BJ (cell line): ENCODE data around the gene EHMT2. TPM values are rescaled to one million over a fixed set of nuclear protein-coding genes. Genes with fewer than 3 reads are reported as not detected.
A peak's percentile ranks its signal among the peaks of the same experiment; 100 is the strongest.

Experiments
- CTCF ChIA-PET: fragments of 350-600 bp; formaldehyde crosslinking; extraction: SDS; loops from one replicate; lab custom pipeline; 2021; ENCODE audit warnings: antibody characterized with exemption, inconsistent platforms; lab: Yijun Ruan, JAX
- POLR2A ChIA-PET: fragments of 300-600 bp; sonication (Branson Sonifier 250); formaldehyde crosslinking; extraction: SDS; loops from one replicate; lab custom pipeline; 2021; ENCODE audit warnings: antibody characterized with exemption; lab: Charles Lee
- DNase-seq: peaks from one replicate; pipeline ENCODE4 v3.0.0-alpha.2; 2011; ENCODE audit warnings: low read depth
- H3K27me3 ChIP-seq: 2 replicates; pipeline ENCODE4 v1.6.0; 2011; ENCODE audit warnings: low read length; ENCODE audit not compliant: control insufficient read depth, insufficient read depth
- H3K36me3 ChIP-seq: 2 replicates; pipeline ENCODE4 v1.5.1; 2011; ENCODE audit warnings: low read length; ENCODE audit not compliant: control insufficient read depth, insufficient read depth
- H3K4me3 ChIP-seq: 2 replicates; pipeline ENCODE4 v1.5.1; 2011; ENCODE audit warnings: low read depth, mild to moderate bottlenecking, control low read depth, low read length
- CTCF ChIP-seq: IDR thresholded peaks from 2 replicates; pipeline ENCODE4 v1.5.1; 2011; ENCODE audit warnings: low read depth, mild to moderate bottlenecking, control low read depth, inconsistent platforms, low read length, moderate library complexity; ENCODE audit not compliant: insufficient read depth
- polyA plus RNA-seq: library from polyadenylated mRNA; depleted of rRNA; stranded (reverse); fragments of >200 nt; gene quantifications from 2 replicates; pipeline ENCODE4 v1.2.3, GENCODE V29; 2011; rRNA removed
- small RNA-seq: library from RNA; depleted of rRNA; stranded (forward); fragments of <200 nt; gene quantifications from one replicate; pipeline ENCODE3, GENCODE V24; 2012; ENCODE audit warnings: low replicate concordance, low read depth; ENCODE audit not compliant: insufficient read length

Gene EHMT2
- polyA plus RNA-seq, 1 experiment = 32.8 TPM

- POLR2A ChIA-PET = no interaction called here
- CTCF ChIA-PET = interaction anchor here (0.6 to 2.6 kb wide), 15 partner anchors 8 to 161 kb away, joined by 3 to 19 read pairs (median 4); partner anchors contain the start of genes ABHD16A, LY6G5C and MSH5
- TF ChIP-seq CTCF = no peak
- no peaks in the 10 kb centered on the region for H3K27me3 ChIP-seq
- H3K4me3 ChIP-seq = peak overlapping the region; percentile 80
- H3K36me3 ChIP-seq = no peaks in the 10 kb centered on the region
- no peak for DNase-seq
Measured at GRCh38 chr6:31830886-31831335, 66.6 kb downstream of the EHMT2 start.

Small RNA genes lying within 50 kb of the gene (small RNA-seq; reads per million reads assigned to genes)
- not detected for gene AL645922.1
- gene SNORD48 = 411 reads per million, percentile 95 among the genes with 10 or more reads in this experiment
- not detected for gene SNORD52

Other genes starting within 250 kb of the EHMT2 start
- 42.6 and 113 TPM in 2 replicates for gene BAG6, start 245.0 kb downstream of the EHMT2 start, polyA plus RNA-seq
- 4.2 and 4.8 TPM in 2 replicates for gene APOM, start 241.8 kb downstream of the EHMT2 start, polyA plus RNA-seq
- 9.9 and 13.0 TPM in 2 replicates for gene C6orf47, start 236.9 kb downstream of the EHMT2 start, polyA plus RNA-seq
- 12.6 and 15.0 TPM in 2 replicates for gene GPANK1, start 232.7 kb downstream of the EHMT2 start, polyA plus RNA-seq
- gene CSNK2B, start 231.6 kb downstream of the EHMT2 start, polyA plus RNA-seq = 83.2 and 94.9 TPM in 2 replicates
- gene LY6G5B, start 227.7 kb downstream of the EHMT2 start, polyA plus RNA-seq = 6.8 and 10.8 TPM in 2 replicates
- gene LY6G5C, start 216.6 kb downstream of the EHMT2 start, polyA plus RNA-seq = 3.1 and 3.6 TPM in 2 replicates
- gene ABHD16A, start 194.4 kb downstream of the EHMT2 start, polyA plus RNA-seq = 44.2 and 53.3 TPM in 2 replicates
- gene LY6G6F, start 190.8 kb downstream of the EHMT2 start, polyA plus RNA-seq = not detected in 2 replicates
- not detected in 2 replicates for gene LY6G6D, start 182.3 kb downstream of the EHMT2 start, polyA plus RNA-seq
- gene LY6G6C, start 176.0 kb downstream of the EHMT2 start, polyA plus RNA-seq = not detected in 2 replicates
- gene MPIG6B, start 174.3 kb downstream of the EHMT2 start, polyA plus RNA-seq = not detected in 2 replicates
- gene DDAH2, start 168.4 kb downstream of the EHMT2 start, polyA plus RNA-seq = 43.2 and 69.5 TPM in 2 replicates
- 820 and 866 TPM in 2 replicates for gene CLIC1, start 161.2 kb downstream of the EHMT2 start, polyA plus RNA-seq
- 9.2 and 10.7 TPM in 2 replicates for gene MSH5, start 157.7 kb downstream of the EHMT2 start, polyA plus RNA-seq
- 1.2 and 1.9 TPM in 2 replicates for gene SAPCD1, start 135.0 kb downstream of the EHMT2 start, polyA plus RNA-seq
- 0.16 and 0.29 TPM in 2 replicates for gene VWA7, start 120.4 kb downstream of the EHMT2 start, polyA plus RNA-seq
- gene VARS1, start 101.9 kb downstream of the EHMT2 start, polyA plus RNA-seq = 10.9 and 33.9 TPM in 2 replicates
- gene LSM2, start 90.7 kb downstream of the EHMT2 start, polyA plus RNA-seq = 40.3 and 43.5 TPM in 2 replicates
- 0.90 and 0.99 TPM in 2 replicates for gene HSPA1L, start 82.4 kb downstream of the EHMT2 start, polyA plus RNA-seq
- 57.7 and 98.6 TPM in 2 replicates for gene HSPA1A, start 82.2 kb downstream of the EHMT2 start, polyA plus RNA-seq
- gene HSPA1B, start 70.0 kb downstream of the EHMT2 start, polyA plus RNA-seq = 20.9 and 42.8 TPM in 2 replicates
- 32.1 and 48.1 TPM in 2 replicates for gene NEU1, start 34.9 kb downstream of the EHMT2 start, polyA plus RNA-seq
- 0.07 and 0.12 TPM in 2 replicates for gene SLC44A4, start 18.7 kb downstream of the EHMT2 start, polyA plus RNA-seq
- gene ZBTB12, start 4.4 kb upstream of the EHMT2 start, polyA plus RNA-seq = 2.0 and 2.6 TPM in 2 replicates
- gene C2, start 30.0 kb upstream of the EHMT2 start, polyA plus RNA-seq = 0.74 and 1.2 TPM in 2 replicates
- 6.7 and 7.6 TPM in 2 replicates for gene CFB, start 48.4 kb upstream of the EHMT2 start, polyA plus RNA-seq
- gene NELFE, start 61.3 kb upstream of the EHMT2 start, polyA plus RNA-seq = 69.6 and 70.5 TPM in 2 replicates
- 17.7 and 37.3 TPM in 2 replicates for gene SKIC2, start 61.5 kb upstream of the EHMT2 start, polyA plus RNA-seq
- gene DXO, start 74.4 kb upstream of the EHMT2 start, polyA plus RNA-seq = 18.2 and 28.1 TPM in 2 replicates
- 5.9 and 9.7 TPM in 2 replicates for gene C4A, start 84.4 kb upstream of the EHMT2 start, polyA plus RNA-seq
- 9.2 and 14.4 TPM in 2 replicates for gene C4B, start 117.1 kb upstream of the EHMT2 start, polyA plus RNA-seq
- 0.11 and 0.29 TPM in 2 replicates for gene CYP21A2, start 140.7 kb upstream of the EHMT2 start, polyA plus RNA-seq
- gene TNXB, start 211.6 kb upstream of the EHMT2 start, polyA plus RNA-seq = 0.58 and 0.60 TPM in 2 replicates
- gene ATF6B, start 230.5 kb upstream of the EHMT2 start, polyA plus RNA-seq = 46.5 and 69.2 TPM in 2 replicates
- gene FKBPL, start 232.6 kb upstream of the EHMT2 start, polyA plus RNA-seq = 5.3 and 5.6 TPM in 2 replicates